T-helper 1 cell treated with Interleukin-12 subunit alpha and Interleukin-12 subunit beta and Interleukin-4 antibody, amounts not matched to agents 30 ng/mL and 1 ng/mL, for 36 hours (primary cell): ENCODE results near the gene DPP10. TPM values are rescaled to one million over a fixed set of nuclear protein-coding genes. Genes with fewer than 3 reads are reported as not detected.
"Not testable (repeated sequence)": the region's sequence is repeated elsewhere in the genome, so short reads cannot be mapped to it uniquely, and the experiment has no call there.

ENCODE experiments used
- intact Hi-C: fragments of 100-400 bp; cut with micrococcal nuclease; formaldehyde crosslinking; loops from one replicate; pipeline ENCODE4 v1.15.1; 2024
- total RNA-seq: library from RNA; stranded (reverse); gene quantifications from 2 replicates; pipeline ENCODE4 v1.2.3, GENCODE V29; 2022

Gene DPP10
- total RNA-seq, 1 donor from 2014 or later, result not detected

GRCh38 chr2:115389898-115390565 lies 947.6 kb downstream of the DPP10 start:
- intact Hi-C loops, result no loop called here

- intact Hi-C loops, result no loop called here
Observed at GRCh38 chr2:115396579-115396978, 954.1 kb downstream of the DPP10 start.

- intact Hi-C loops, result no loop called here
Observed at GRCh38 chr2:115400940-115401339, 958.5 kb downstream of the DPP10 start.

- intact Hi-C loops, result no loop called here
Observed at GRCh38 chr2:115412501-115412900, 970.1 kb downstream of the DPP10 start.

- intact Hi-C loops, result no loop called here
Observed at GRCh38 chr2:115413791-115414190, 971.4 kb downstream of the DPP10 start.

- intact Hi-C loops, result no loop called here
Observed at GRCh38 chr2:115414466-115414865, 972.0 kb downstream of the DPP10 start.

GRCh38 chr2:115422004-115422634 lies 979.7 kb downstream of the DPP10 start:
- intact Hi-C loops, result no loop called here

- intact Hi-C loops, result no loop called here
Observed at GRCh38 chr2:115427436-115427835, 985.0 kb downstream of the DPP10 start.

- intact Hi-C loops, result not testable (repeated sequence)
Observed at GRCh38 chr2:115440746-115441145, 998.3 kb downstream of the DPP10 start.

GRCh38 chr2:115443539-115444185 lies 1001.2 kb downstream of the DPP10 start:
- intact Hi-C loops, result no loop called here

- intact Hi-C loops, result no loop called here
Observed at GRCh38 chr2:115460008-115460407, 1017.6 kb downstream of the DPP10 start.

- intact Hi-C loops, result no loop called here
Observed at GRCh38 chr2:115480741-115481140, 1038.3 kb downstream of the DPP10 start.

GRCh38 chr2:115481842-115482241 lies 1039.4 kb downstream of the DPP10 start:
- intact Hi-C loops, result no loop called here

- intact Hi-C loops, result no loop called here
Observed at GRCh38 chr2:115483666-115484065, 1041.2 kb downstream of the DPP10 start.

- intact Hi-C loops, result no loop called here
Observed at GRCh38 chr2:115484486-115484885, 1042.0 kb downstream of the DPP10 start.

GRCh38 chr2:115484983-115485382 lies 1042.5 kb downstream of the DPP10 start:
- intact Hi-C loops, result no loop called here

GRCh38 chr2:115491186-115491793 lies 1048.8 kb downstream of the DPP10 start:
- intact Hi-C loops, result no loop called here

- intact Hi-C loops, result no loop called here
Observed at GRCh38 chr2:115505331-115505730, 1062.9 kb downstream of the DPP10 start.

- intact Hi-C loops, result no loop called here
Observed at GRCh38 chr2:115520727-115521126, 1078.3 kb downstream of the DPP10 start.

- intact Hi-C loops, result no loop called here
Observed at GRCh38 chr2:115524452-115524851, 1082.0 kb downstream of the DPP10 start.

- intact Hi-C loops, result no loop called here
Observed at GRCh38 chr2:115529627-115530026, 1087.2 kb downstream of the DPP10 start.

- intact Hi-C loops, result no loop called here
Observed at GRCh38 chr2:115533081-115533480, 1090.6 kb downstream of the DPP10 start.
